ENCODE results near the gene ACSS1.

ACSS1 gene

GRCh38 chr20:25078662-25079061 lies 20.7 kb upstream of the ACSS1 start:
- no peak for DNase-seq (ENCODE audit: low spot score)

DNA sequence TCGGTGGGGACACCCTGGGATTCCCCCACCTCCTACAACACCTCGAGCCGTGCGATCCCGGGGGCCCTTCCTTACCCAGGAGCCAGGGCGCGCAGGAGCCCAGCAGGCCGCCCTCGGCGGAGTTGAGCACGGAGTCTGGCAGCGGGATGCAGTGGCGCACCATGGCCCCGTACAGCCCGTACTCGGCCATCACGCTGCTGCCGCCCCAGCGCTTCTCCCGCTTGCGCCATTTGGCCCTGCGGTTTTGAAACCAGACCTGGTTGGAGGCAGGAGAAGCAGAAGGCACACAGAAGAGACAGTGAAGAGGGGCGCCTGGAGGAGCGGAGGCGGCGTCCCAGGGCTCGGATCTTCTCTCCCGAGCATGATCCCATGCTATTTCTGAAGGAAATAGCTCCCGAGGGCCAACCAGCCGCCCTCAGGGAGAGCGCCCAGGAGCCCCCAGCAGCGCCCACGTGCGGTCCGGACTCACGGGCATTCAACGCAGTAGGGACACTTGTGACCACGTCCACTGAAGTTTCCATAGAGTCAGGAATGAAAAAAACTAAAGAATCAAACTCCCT lies 19.8 kb upstream of the ACSS1 start:
- no peak for DNase-seq (ENCODE audit: low spot score)

DNA sequence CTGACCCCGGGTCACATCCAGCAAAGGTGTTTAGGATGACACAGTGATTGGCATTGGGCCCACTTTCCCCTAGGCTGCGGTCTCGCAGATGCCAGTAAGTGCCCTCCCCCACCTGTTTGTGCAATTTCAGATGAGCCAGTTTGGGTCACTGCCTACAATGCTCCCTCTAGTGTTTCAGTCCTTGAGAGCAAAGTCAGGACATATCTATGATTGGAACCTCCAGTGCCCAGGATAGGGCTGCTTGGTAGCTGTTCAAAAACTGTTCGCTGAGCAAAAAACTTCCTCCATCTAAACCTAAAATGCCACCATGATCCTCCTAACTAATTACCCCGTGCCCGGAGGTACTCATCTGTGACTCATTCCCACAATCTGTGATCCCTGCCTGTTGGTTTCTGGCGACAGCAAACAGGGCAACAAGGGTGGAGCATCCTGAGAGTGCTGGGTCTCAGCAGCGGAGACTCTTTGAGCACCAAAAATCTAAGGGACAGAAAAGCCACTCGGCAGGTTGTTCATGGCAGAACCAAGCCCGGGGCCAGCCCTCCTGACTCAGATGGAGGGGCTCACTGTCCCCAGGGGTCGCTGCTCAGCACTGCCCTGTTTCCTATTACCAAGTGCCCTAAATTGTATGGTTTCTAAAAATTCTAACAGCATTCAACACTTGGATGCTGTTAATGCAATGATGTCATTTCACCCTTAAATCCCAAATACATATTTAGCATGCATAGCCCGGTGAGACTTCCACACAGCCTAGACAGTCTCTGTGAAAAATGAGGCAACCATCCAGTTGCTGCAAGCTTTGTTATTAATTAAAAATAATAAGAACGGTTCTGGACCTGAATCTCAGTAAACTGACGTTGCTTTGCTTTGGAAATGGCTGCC lies 19.0 kb upstream of the ACSS1 start:
- no peak for DNase-seq (ENCODE audit: low spot score)

- no peak for DNase-seq (ENCODE audit: low spot score)
Measured at GRCh38 chr20:25076201-25076600, 18.3 kb upstream of the ACSS1 start.

GRCh38 chr20:25073544-25073943 lies 15.6 kb upstream of the ACSS1 start:
- DNase-seq (ENCODE audit: low spot score): no peak

DNA sequence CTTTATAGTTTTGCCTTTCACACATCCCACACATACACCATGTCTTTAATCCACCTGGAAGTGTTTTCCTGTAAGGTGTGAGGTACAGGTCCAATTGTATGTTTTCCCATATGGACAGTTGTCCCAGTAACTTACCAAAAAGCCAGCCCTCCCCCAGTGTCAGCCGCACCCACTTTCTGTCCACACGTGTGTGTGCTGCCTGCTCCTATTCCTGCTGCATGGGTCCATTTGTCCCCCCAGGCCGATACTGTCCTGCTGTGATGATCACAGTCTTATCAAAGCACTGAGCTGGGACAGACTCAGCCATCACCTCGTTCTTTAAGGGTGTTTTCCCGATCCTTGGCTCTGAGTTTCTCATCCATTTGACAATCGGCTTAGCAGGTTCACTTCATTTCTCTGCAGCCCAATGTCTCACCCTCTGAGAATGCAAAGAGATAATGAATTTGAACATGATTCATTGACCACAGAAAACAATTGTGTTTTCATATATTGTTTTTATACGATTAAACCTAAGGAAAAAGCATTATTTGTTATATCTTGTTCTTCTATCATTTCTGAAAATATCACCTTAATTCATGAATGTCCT lies 14.4 kb upstream of the ACSS1 start:
- no peak for DNase-seq (ENCODE audit: low spot score)

DNA sequence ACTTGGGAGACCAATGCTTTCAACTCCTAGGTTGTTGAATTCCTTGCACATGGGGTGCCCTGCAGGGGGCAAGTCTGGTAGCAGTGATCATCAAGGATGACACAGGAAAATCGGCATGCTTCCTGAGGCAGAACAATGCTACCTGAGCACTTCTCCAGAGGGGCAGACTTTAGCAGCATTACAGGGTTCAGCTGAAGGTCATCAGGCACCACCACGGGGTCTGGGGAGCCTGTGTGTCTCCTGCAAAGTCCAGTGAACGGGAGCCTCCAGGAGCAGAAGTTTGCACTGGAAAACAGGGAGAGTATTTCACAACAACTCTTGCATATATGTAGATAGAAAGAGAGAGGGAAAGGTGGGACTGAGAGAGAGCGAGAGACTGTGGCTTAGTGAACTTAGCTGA lies 13.8 kb upstream of the ACSS1 start:
- no peak for DNase-seq (ENCODE audit: low spot score)

- DNase-seq (ENCODE audit: low spot score): no peak
Measured at GRCh38 chr20:25070821-25071473, 13.0 kb upstream of the ACSS1 start.

- no peak for DNase-seq (ENCODE audit: low spot score)
Measured at GRCh38 chr20:25067102-25067987, 9.4 kb upstream of the ACSS1 start.

DNA sequence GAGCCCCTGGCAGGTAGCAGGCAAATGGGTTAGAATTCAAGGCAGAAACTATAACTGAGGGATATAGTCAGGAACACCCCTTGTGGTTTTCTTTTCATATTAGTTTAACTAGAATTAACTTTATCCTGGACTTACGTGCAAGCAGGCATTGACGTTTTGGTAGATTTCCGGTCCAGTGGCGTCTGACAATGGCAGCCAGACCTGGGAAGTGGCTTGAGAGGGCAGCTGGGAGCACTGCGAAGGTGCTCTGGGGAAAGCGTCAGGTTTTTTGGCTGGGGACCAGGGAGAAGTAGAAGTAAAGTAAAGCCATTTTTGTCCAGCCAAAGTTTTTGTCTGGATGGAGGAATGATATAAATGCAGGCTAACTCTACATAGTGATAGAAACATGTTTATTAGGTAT lies 8.4 kb upstream of the ACSS1 start:
- no peak for DNase-seq (ENCODE audit: low spot score)

- peak; percentile 70 for DNase-seq (ENCODE audit: low spot score)
Measured at GRCh38 chr20:25065625-25066338, 7.8 kb upstream of the ACSS1 start.

GRCh38 chr20:25065072-25065624 lies 7.2 kb upstream of the ACSS1 start:
- no peak for DNase-seq (ENCODE audit: low spot score)

DNA sequence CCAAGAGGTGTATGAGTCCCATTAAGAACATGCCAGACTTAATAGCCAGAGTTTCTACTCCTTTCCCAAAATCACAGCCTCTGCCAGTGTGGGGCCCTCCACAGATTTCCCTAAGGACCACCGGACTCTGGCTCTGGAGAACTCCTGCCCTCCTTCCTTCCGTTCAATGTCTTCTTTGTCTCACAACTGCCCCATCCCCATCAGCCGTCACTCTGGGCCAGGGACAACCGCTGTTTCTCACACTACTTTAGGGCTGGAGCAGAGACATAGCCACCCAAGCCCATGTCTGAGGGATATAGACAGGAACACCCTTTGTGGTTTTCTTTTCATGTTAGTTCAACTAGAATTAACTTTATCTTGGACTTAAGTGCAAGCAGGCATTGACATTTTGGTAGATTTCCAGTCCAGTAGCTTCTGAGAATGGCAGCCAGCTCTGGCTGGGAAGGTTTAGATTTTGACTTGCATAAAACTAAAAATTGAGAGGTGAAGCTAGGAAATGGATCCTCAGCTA lies 6.7 kb upstream of the ACSS1 start:
- DNase-seq (ENCODE audit: low spot score): no peak

DNA sequence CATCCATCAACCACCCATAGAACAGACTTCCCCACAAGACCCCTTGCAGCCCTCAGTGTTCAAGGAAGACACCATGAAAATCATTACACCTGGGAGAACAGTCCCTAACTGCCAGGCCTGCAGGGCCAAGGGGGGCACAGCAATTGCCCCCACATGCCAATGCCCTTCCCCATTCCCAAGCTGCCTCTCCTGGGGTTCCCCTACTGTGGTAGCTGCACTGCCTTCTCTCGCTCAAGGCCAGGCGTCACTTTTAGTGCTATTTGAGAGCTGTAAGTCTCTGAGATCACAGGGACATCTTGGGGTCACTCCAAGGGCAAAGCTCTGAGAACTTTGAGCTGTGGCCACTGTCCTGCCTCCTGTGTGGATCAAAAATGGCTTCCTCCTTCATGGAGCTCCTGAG lies 6.0 kb upstream of the ACSS1 start:
- no peak for DNase-seq (ENCODE audit: low spot score)

DNA sequence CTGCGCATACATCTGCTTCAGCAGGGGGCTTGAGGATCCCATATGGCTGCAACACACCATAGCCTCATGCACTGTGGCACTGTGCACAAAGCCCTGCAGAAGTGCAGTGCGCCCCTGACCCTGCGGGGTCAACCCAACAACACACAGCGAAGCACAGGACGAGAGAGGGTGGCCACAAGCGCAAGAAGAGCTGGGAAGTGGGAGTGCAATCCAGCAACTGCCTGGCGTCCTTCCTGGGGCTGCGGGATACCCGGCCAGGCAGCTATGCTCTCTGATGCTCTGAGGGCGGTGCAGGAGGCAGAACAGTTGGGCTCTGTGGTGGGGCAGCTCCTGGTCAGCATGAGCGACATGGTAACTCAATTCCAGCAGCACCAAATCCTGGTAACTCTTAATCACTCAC lies 5.6 kb upstream of the ACSS1 start:
- no peak for DNase-seq (ENCODE audit: low spot score)

GRCh38 chr20:25062841-25063240 lies 4.9 kb upstream of the ACSS1 start:
- no peak for DNase-seq (ENCODE audit: low spot score)

DNA sequence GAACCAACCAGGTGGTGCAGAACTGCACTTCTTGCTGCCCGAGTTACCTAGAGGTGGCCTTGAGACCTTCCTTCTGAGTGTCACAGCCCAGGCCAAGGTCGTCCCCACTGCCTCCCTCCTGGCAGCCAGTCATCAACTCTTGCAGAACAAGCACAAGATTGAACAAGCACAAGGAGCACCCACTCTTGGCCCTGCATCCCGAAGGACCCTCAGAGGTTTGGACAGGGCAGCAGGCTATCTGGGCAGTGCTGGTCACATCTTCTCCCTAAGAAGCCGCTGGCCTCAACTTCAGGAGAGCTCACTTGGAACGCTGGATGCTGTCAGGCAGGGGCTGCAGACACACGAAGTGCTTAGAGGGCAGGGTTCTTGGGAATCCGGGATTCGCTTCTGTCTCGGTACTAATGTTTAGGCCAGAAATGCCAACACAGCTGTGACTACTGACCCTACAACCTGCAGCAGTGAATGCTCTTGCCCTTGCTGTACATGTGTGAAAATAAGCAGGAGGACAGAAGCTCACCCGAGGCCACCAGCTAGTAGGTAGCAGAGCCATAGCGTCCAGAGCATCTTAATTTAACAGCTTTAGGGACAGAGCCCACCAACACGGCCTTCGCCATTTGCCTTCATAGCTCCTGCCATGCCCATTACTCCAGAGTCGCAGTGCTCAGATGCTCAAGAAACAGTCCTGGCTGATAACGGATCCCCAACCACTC lies 4.0 kb upstream of the ACSS1 start:
- DNase-seq (ENCODE audit: low spot score): no peak

DNA sequence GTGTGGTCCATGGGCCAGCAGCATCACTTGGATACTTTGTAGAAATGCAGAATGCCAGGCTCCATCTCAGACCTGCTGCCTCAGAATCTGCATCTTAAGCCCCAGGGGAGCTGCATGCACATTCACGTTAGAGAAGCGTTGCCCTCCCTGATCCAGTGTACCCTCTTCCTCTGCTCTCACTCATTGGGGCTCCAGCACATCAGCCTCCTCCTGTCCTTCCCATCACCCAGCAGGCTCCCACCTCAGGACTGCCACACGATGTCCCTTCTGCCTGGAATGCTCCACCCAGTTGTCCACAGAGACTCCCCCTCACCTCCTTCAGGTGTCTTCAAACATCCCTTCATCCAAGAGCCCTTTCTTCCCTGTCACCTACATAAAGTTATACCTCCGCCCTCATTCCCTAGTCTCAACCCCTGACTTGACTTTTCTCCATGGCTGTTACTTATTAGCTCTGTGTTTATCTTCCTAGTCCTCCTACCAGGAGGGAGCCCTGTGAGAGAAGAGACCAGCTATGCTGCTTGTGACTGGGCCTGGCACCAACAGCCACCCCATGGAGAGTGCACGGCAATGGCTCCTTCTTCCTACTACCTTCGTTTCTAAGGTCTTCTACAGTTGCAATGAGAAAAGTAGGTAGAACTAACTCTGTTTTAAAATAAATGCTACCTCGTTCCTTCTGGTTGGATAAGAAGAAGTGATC lies 3.3 kb upstream of the ACSS1 start:
- no peak for DNase-seq (ENCODE audit: low spot score)

DNA sequence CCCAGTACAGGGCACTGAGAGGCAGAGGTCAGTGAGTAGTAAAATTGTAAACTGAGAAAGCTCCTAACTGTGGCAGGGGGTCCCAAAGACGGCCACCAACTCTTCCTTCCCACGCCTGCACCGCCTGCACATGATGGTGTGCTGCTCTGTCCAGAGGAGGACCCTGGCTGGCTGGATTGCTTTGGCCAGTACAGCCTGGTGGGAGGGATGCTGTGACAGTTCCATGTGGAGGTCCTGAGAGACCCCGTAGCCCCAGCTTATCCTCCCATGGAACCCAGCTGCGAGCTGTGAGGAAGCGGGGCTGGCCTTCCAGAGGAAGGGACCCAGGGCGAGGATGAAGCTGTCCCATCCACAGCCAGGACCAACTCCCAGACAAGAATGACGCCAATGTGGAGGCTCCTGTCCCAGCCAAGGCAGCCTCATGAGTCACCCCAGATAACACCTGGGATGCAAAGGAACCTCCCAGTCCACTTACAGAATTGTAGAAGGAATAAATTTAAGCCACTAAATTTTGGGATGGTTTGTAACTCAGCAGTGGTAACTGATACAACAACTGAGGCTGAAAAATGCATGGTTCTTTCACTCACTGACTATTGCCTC lies 2.0 kb upstream of the ACSS1 start:
- DNase-seq (ENCODE audit: low spot score): no peak
